OCI-LY3 (cell line): ENCODE measurements around the gene CELF4.

Experiments
- CTCF ChIP-seq: fragments of 200-600, 300-600 bp; sonication (generic); IDR thresholded peaks from 2 replicates; pipeline ENCODE4 v1.5.1; 2014; ENCODE audit warnings: antibody characterized with exemption, low read length, low read depth
- EZH2phosphoT487 ChIP-seq: fragments of 200-600 bp; shearing (Covaris generic); IDR thresholded peaks from 2 replicates; pipeline ENCODE4 v1.6.1; 2018; ENCODE audit warnings: antibody characterized with exemption, mixed run types, low read depth

GRCh38 chr18:37249171-37249886 is 316.3 kb downstream of the CELF4 start:
- TF ChIP-seq CTCF (no peak), EZH2phosphoT487 (no peak)
